Smooth muscle cell (in vitro differentiated cells): Measurements from ENCODE around the gene TRAPPC6A. TPM values are rescaled to one million over a fixed set of nuclear protein-coding genes. Genes with fewer than 3 reads are reported as not detected.

Experiments used
- DNase-seq: peaks from one replicate; lab custom pipeline; 2025; ENCODE audit not compliant: unreplicated experiment; lab: John Stamatoyannopoulos, UW
- H2AFZ ChIP-seq: fragments of 200-600 bp; sonication (generic); 2 replicates; pipeline ENCODE4 v1.6.0; 2016; ENCODE audit warnings: antibody characterized with exemption, low read depth, mild to moderate bottlenecking
- H3F3A ChIP-seq: fragments of 200-600 bp; sonication (generic); 2 replicates; pipeline ENCODE4 v1.6.0; 2017; ENCODE audit warnings: antibody characterized with exemption, low read depth
- H3K27ac ChIP-seq: fragments of 200-600 bp; sonication (generic); 2 replicates; pipeline ENCODE4 v1.5.1; 2016; ENCODE audit warnings: low read depth, mild to moderate bottlenecking
- H3K27me3 ChIP-seq: fragments of 200-600 bp; sonication (generic); 2 replicates; pipeline ENCODE4 v1.6.1; 2016; ENCODE audit warnings: low read depth, mild to moderate bottlenecking
- H3K36me3 ChIP-seq: fragments of 200-600 bp; sonication (generic); 2 replicates; pipeline ENCODE4 v1.5.1; 2016; ENCODE audit warnings: low read depth
- H3K4me1 ChIP-seq: fragments of 200-600 bp; sonication (generic); 2 replicates; pipeline ENCODE4 v1.5.1; 2016; ENCODE audit warnings: low read depth
- H3K4me2 ChIP-seq: fragments of 200-600 bp; sonication (generic); 2 replicates; pipeline ENCODE4 v1.6.0; 2016; ENCODE audit warnings: mild to moderate bottlenecking
- H3K4me3 ChIP-seq: fragments of 200-600 bp; sonication (generic); 2 replicates; pipeline ENCODE4 v1.5.1; 2016; ENCODE audit warnings: mild to moderate bottlenecking
- H3K79me2 ChIP-seq: fragments of 200-600 bp; sonication (generic); 2 replicates; pipeline ENCODE4 v1.6.0; 2016; ENCODE audit warnings: low read depth, mild to moderate bottlenecking
- H3K9ac ChIP-seq: fragments of 200-600 bp; sonication (generic); 2 replicates; pipeline ENCODE4 v1.6.0; 2016; ENCODE audit warnings: low read depth
- H3K9me3 ChIP-seq: fragments of 200-600 bp; sonication (generic); replicated peaks from 2 replicates; pipeline ENCODE4 v1.5.1; 2016; ENCODE audit warnings: low read depth
- H4K20me1 ChIP-seq: fragments of 200-600 bp; sonication (generic); 2 replicates; pipeline ENCODE4 v1.6.0; 2016; ENCODE audit warnings: low read depth
- CTCF ChIP-seq: fragments of 200-600 bp; sonication (generic); IDR thresholded peaks from 2 replicates; pipeline ENCODE4 v1.5.1; 2017; ENCODE audit warnings: borderline replicate concordance, mild to moderate bottlenecking, antibody characterized with exemption; ENCODE audit not compliant: insufficient read depth, poor library complexity, severe bottlenecking
- WGBS: methylation state at CpG from one replicate; pipeline ENCODE4 v1.1.7; 2016; ENCODE audit warnings: low lambda C conversion rate; 5-methylcytosine and 5-hydroxymethylcytosine counted together
- polyA plus RNA-seq: library from polyadenylated mRNA; unstranded; fragments of >200 nt; fragmentation: Nextera tagmentation; extraction: Ambion mirVana; gene quantifications from 2 replicates; pipeline ENCODE4 v1.2.1, GENCODE V29; 2016
- total RNA-seq: library from RNA; depleted of rRNA; stranded (reverse); fragments of >200 nt; gene quantifications from 2 replicates; pipeline ENCODE4 v1.2.3, GENCODE V29; 2014

The TRAPPC6A gene
- total and polyA plus RNA-seq, 2 experiments from 2014 or later, result 10.2 to 32.2 TPM

DNA sequence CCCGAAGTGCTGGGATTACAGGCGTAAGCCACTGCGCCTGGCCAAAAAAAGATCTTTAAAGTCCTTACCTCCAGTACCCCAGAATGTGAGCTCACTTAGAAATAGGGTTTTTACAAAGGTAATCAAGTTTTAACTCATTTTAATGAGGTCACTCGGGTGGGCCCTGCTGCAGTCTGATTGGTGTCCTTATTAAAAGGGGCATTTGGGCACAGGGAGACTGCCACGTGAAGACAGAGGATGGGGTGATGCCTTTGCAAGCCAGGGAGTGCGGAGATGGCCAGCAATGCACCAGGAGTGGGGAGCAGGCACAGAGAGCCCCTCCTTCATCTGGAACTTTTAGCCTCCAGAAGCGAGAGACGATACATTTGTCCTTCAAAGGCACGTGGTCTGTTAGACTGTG, 28.9 kb downstream of the TRAPPC6A start:
- no peak for DNase-seq
- no peaks in the 10 kb centered on the region for H3K36me3 ChIP-seq
- peaks cover 29% of the 10 kb centered on the region for H3K27me3 ChIP-seq
- H3K4me1 ChIP-seq, result peaks cover 7% of the 10 kb centered on the region
- no peak overlapping the region for H3K9ac ChIP-seq
- no peaks in the 10 kb centered on the region for H3K79me2 ChIP-seq
- no peak overlapping the region for H2AFZ ChIP-seq
- no peak overlapping the region for H3K4me3 ChIP-seq
- no peaks in the 10 kb centered on the region for H3K9me3 ChIP-seq
- H3K4me2 ChIP-seq, result no peak overlapping the region
- no peak overlapping the region for H3K27ac ChIP-seq
- 96% methylated on average over 9 of the region's 9 CpGs for WGBS
- peaks cover 10% of the 10 kb centered on the region for H4K20me1 ChIP-seq
- TF ChIP-seq CTCF, result no peak
- H3F3A ChIP-seq, result no peaks in the 10 kb centered on the region

DNA sequence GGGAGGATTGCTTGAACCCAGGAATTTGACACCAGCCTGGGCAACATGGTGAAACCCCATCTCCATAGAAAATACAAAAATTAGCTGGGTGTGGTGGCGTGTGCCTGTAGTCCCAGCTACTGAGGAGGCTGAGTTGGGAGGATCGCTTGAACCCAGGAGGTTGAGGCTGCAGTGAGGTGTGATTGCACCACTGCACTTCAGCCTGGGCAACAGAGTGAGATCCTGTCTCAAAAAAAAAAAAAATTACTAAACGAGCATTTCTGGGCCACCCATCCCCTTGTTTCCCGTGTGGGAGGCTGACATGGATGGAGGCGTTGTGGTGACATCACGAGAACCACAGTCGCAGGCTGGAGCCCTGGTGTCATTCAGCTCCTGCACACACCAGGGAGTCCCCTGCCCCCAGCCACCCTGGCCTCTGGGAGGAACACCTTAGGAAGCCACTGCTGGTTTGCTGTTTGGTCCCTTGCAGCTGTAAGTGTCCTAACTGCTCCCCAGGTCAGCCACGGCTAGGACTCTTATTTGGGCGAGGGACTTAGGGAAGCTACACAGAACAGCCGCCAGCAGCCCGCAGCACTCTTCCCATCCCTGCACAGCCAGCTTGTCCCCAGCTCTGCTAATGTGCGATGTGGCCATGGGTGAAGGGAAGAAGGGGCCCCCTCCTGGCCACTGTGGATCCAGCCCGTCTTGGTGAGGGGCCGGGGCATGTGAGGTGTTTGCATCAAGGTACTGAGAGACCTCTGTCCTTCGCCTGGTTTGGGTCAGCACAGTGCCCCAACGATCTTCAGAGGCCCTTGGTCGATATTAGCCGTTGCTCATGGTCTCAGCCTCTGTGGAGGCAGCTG, 30.0 kb downstream of the TRAPPC6A start:
- H3K27me3 ChIP-seq, result peaks cover 19% of the 10 kb centered on the region
- 90% methylated on average over 18 of the region's 18 CpGs for WGBS
- peaks cover 1% of the 10 kb centered on the region for H4K20me1 ChIP-seq

GRCh38 chr19:45146741-45147205, 31.3 kb downstream of the TRAPPC6A start:
- Histone ChIP-seq H3K79me2 (no peaks in the 10 kb centered on the region), H3K36me3 (no peaks in the 10 kb centered on the region), H3K4me3 (no peak overlapping the region), H3K27me3 (peaks cover 7% of the 10 kb centered on the region), H3K27ac (no peak overlapping the region), H3F3A (no peaks in the 10 kb centered on the region), H3K4me2 (no peak overlapping the region), H3K9ac (no peak overlapping the region), H4K20me1 (no peaks in the 10 kb centered on the region), H2AFZ (no peak overlapping the region), H3K9me3 (no peaks in the 10 kb centered on the region), H3K4me1 (no peaks in the 10 kb centered on the region)
- no peak for TF ChIP-seq CTCF
- DNase-seq, result no peak
- 97% methylated on average over 17 of the region's 18 CpGs for WGBS

More for the DNA sequence above, 30.0 kb downstream of the TRAPPC6A start:
- TF ChIP-seq CTCF, result no peak
- no peak for DNase-seq
- Histone ChIP-seq H3K79me2 (no peaks in the 10 kb centered on the region), H3K9ac (no peak overlapping the region), H3K9me3 (no peaks in the 10 kb centered on the region), H3K4me3 (no peak overlapping the region), H2AFZ (no peak overlapping the region), H3K27ac (no peak overlapping the region), H3F3A (no peaks in the 10 kb centered on the region), H3K36me3 (no peaks in the 10 kb centered on the region), H3K4me1 (no peaks in the 10 kb centered on the region), H3K4me2 (no peak overlapping the region)

- TF ChIP-seq CTCF, result no peak
- no peak overlapping the region for H3K9ac ChIP-seq
- H3K4me1 ChIP-seq, result no peaks in the 10 kb centered on the region
- 87% methylated on average over 13 of the region's 13 CpGs for WGBS
- H3K4me2 ChIP-seq, result no peak overlapping the region
- H4K20me1 ChIP-seq, result no peaks in the 10 kb centered on the region
- no peak overlapping the region for H2AFZ ChIP-seq
- no peaks in the 10 kb centered on the region for H3K36me3 ChIP-seq
- H3K27me3 ChIP-seq, result peaks cover 1% of the 10 kb centered on the region
- H3K27ac ChIP-seq, result no peak overlapping the region
- no peaks in the 10 kb centered on the region for H3K9me3 ChIP-seq
- H3F3A ChIP-seq, result no peaks in the 10 kb centered on the region
- H3K4me3 ChIP-seq, result no peak overlapping the region
- H3K79me2 ChIP-seq, result no peaks in the 10 kb centered on the region
- DNase-seq, result no peak
Measured at GRCh38 chr19:45146251-45146650, 31.8 kb downstream of the TRAPPC6A start.
